HepG2 (cell line): ENCODE results near the gene TBC1D1. TPM values are rescaled to one million over a fixed set of nuclear protein-coding genes. Genes with fewer than 3 reads are reported as not detected.

Experiments used
- ATAC-seq: fragments of 200-7000 bp; cut with Tn5 transposase; 3 replicates; pipeline ENCODE4 v1.9.1; 2020; ENCODE audit warnings: mild to moderate bottlenecking, moderate library complexity
- BruUV-seq: library from RNA; stranded (reverse); fragments of 400-500 nt; replicated peaks from 2 replicates; lab custom pipeline; 2021; lab: Mats Ljungman, UMichigan
- CTCF ChIA-PET: fragments of 300-600 bp; formaldehyde crosslinking; extraction: SDS; loops from one replicate; lab custom pipeline; 2021; ENCODE audit warnings: low total read pairs, inconsistent platforms, low intra/inter-chr PET ratio; lab: Yijun Ruan, JAX
- POLR2A ChIA-PET: fragments of 350-600 bp; sonication (Branson Sonifier 250); formaldehyde crosslinking; loops from one replicate; lab custom pipeline; 2020; ENCODE audit warnings: antibody characterized with exemption, inconsistent platforms; lab: Yijun Ruan, JAX
- DNase-seq: peaks from one replicate; pipeline ENCODE4 v3.0.0-alpha.2; 2015; ENCODE audit warnings: low spot score
- FAIRE-seq: peaks from 3 replicates; lab custom pipeline; 2011; peaks lifted over from hg19 to GRCh38; lab: Jason Lieb, UNC
- H2AFZ ChIP-seq: one replicate; pipeline ENCODE4 v1.6.1; 2011; ENCODE audit warnings: low read length, inconsistent platforms
- H3K27ac ChIP-seq: fragments of 300-600 bp; 3 replicates; pipeline ENCODE4 v1.8.0; 2011; ENCODE audit warnings: mixed run types, mild to moderate bottlenecking, mixed read lengths, low read length, inconsistent platforms; ENCODE audit not compliant: insufficient read depth; ENCODE audit errors: extremely low read length
- H3K27me3 ChIP-seq, 2 experiments: fragments of 200-600 bp in 1 of 2; 2 replicates in 1 of 2; 3 replicates in 1 of 2; pipeline versions ENCODE4 v1.6.0 to v1.8.0; 2011; ENCODE audit warnings: low read length in 2 of 2, mild to moderate bottlenecking in 2 of 2, moderate library complexity in 2 of 2, inconsistent platforms in 1 of 2; ENCODE audit not compliant: insufficient read depth in 2 of 2, control insufficient read depth in 1 of 2
- H3K36me3 ChIP-seq, 2 experiments: fragments of 200-600 bp in 1 of 2; replicated peaks in 1 of 2; 2 replicates in 1 of 2; 3 replicates in 1 of 2; pipeline versions ENCODE4 v1.5.1 to v1.8.0; 2011; ENCODE audit warnings: low read length in 2 of 2, inconsistent platforms in 1 of 2; ENCODE audit not compliant: insufficient read depth in 2 of 2, control insufficient read depth in 1 of 2
- H3K4me1 ChIP-seq: 2 replicates; pipeline ENCODE4 v1.5.1; 2012; ENCODE audit warnings: low read length, inconsistent platforms; ENCODE audit not compliant: insufficient read depth
- H3K4me2 ChIP-seq: 2 replicates; pipeline ENCODE4 v1.6.0; 2011; ENCODE audit warnings: low read depth, low read length, inconsistent platforms
- H3K4me3 ChIP-seq, 3 experiments: fragments of 200-600 bp in 1 of 3; sonication (generic), shearing (Covaris generic) in 1 of 3; replicated peaks in 1 of 3; 2 replicates each; pipeline ENCODE4 v1.5.1; 2011 to 2016; ENCODE audit warnings: low read length in 3 of 3, inconsistent platforms in 2 of 3, low read depth in 2 of 3, mild to moderate bottlenecking in 2 of 3, control low read depth in 1 of 3, mixed read lengths in 1 of 3; ENCODE audit not compliant: insufficient read depth in 1 of 3
- H3K79me2 ChIP-seq: one replicate; pipeline ENCODE4 v1.6.1; 2011; ENCODE audit warnings: low read length, inconsistent platforms; ENCODE audit not compliant: insufficient read depth
- H3K9ac ChIP-seq: 2 replicates; pipeline ENCODE4 v1.6.0; 2011; ENCODE audit warnings: mild to moderate bottlenecking, low read depth, low read length, inconsistent platforms; ENCODE audit not compliant: insufficient read depth
- H3K9me3 ChIP-seq: 2 replicates; pipeline ENCODE4 v1.5.1; 2012; ENCODE audit warnings: mild to moderate bottlenecking, low read length
- H4K20me1 ChIP-seq: 2 replicates; pipeline ENCODE4 v1.6.0; 2011; ENCODE audit warnings: inconsistent platforms, mild to moderate bottlenecking, low read length, moderate library complexity; ENCODE audit not compliant: insufficient read depth
- CBX1 ChIP-seq: IDR thresholded peaks from one replicate; pipeline ENCODE4 v1.6.1; 2016; ENCODE audit warnings: antibody characterized with exemption, low read depth
- HNRNPK ChIP-seq: fragments of 200-400 bp; formaldehyde crosslinking; IDR thresholded peaks from 2 replicates; pipeline ENCODE4 v1.6.1; 2018; ENCODE audit warnings: low read length, low read depth, moderate library complexity, mild to moderate bottlenecking; ENCODE audit not compliant: poor library complexity, severe bottlenecking
- THAP7 ChIP-seq: sonication (generic); formaldehyde crosslinking; IDR thresholded peaks from 2 replicates; pipeline ENCODE4 v1.8.1; 2023; ENCODE audit warnings: mild to moderate bottlenecking, missing genetic modification reagents
- ZFP36L2 ChIP-seq: sonication (generic); formaldehyde crosslinking; IDR thresholded peaks from 2 replicates; pipeline ENCODE4 v1.4.0; 2020; ENCODE audit warnings: missing genetic modification reagents
- ZNF20 ChIP-seq: sonication (generic); formaldehyde crosslinking; IDR thresholded peaks from 2 replicates; pipeline ENCODE4 v1.4.0; 2020; ENCODE audit warnings: mild to moderate bottlenecking, moderate library complexity, missing genetic modification reagents
- ZNF282 ChIP-seq: fragments of 450-650 bp; IDR thresholded peaks from 2 replicates; pipeline ENCODE4 v1.6.1; 2018; ENCODE audit not compliant: partially characterized antibody
- WGBS: methylation state at CpG from one replicate; pipeline ENCODE4 v1.1.6; 2017; ENCODE audit warnings: low lambda C conversion rate; 5-methylcytosine and 5-hydroxymethylcytosine counted together
- in situ Hi-C: cut with HindIII; loops from 2 replicates; pipeline ENCODE4 v1.10.0; 2017; ENCODE audit warnings: low pct_unique_long_range_greater_than_20kb; ENCODE audit not compliant: extremely low pct_ligation_motif_present
- intact Hi-C: fragments of 100-400 bp; cut with micrococcal nuclease; formaldehyde crosslinking; loops from one replicate; pipeline ENCODE4 v1.10.0; 2022; ENCODE audit not compliant: unreplicated experiment
- polyA plus RNA-seq, 8 experiments: library from polyadenylated mRNA; depleted of rRNA in 3 of 8; stranded (reverse) in 7 of 8; unstranded in 1 of 8; fragments of >200 nt; fragmentation: Illumina TruSeq in 4 of 8; extraction: Trizol in 4 of 8; gene quantifications; 2 replicates each; pipeline versions ENCODE4 v1.2.1 to v1.2.3, GENCODE V29; 2011 to 2016; ENCODE audit warnings: low read depth in 4 of 8, missing spikeins in 1 of 8, mixed read lengths in 1 of 8; ENCODE audit not compliant: insufficient read depth in 1 of 8
- total RNA-seq, 5 experiments: library from RNA; depleted of rRNA; stranded (reverse); fragments of >200 nt; fragmentation: Illumina TruSeq; extraction: Trizol; gene quantifications; 2 replicates each; pipeline ENCODE4 v1.2.3, GENCODE V29; 2016; ENCODE audit warnings: low read depth in 1 of 5

Gene TBC1D1
- total and polyA plus RNA-seq, 2 of the 13 experiments (the other 11 are each of a cell fraction or from before 2014, with no cell fraction given) = 37.3 to 62.8 TPM

- no peaks in the 10 kb centered on the region for H4K20me1 ChIP-seq
- ATAC-seq (no peak), DNase-seq (no peak), FAIRE-seq (no peak)
- WGBS = 86% methylated on average over 2 of the region's 2 CpGs
- no peak overlapping the region for H3K4me3 ChIP-seq
- no peak overlapping the region for H3K4me2 ChIP-seq
- intact Hi-C loops (loop anchor here (5.0 kb wide), 1 partner anchor 36 kb away; no protein-coding TSS in a partner anchor), in situ Hi-C loops (no loop called here)
- BruUV-seq = no TSS peak
- no peak overlapping the region for H2AFZ ChIP-seq
- H3K9ac ChIP-seq = no peak overlapping the region
- H3K79me2 ChIP-seq = no peaks in the 10 kb centered on the region
- ChIA-PET POLR2A (interaction anchor here (1.1 to 3.5 kb wide), 2 partner anchors 20 to 35 kb away, joined by 3 to 22 read pairs; no protein-coding TSS in a partner anchor), CTCF (no interaction called here)
- H3K36me3 ChIP-seq = peaks cover 8 to 12% of the 10 kb centered on the region in 2 experiments; a peak in 4 of 5 replicates
- H3K27me3 ChIP-seq = no peaks in the 10 kb centered on the region
- no peak overlapping the region for H3K27ac ChIP-seq
- peaks cover 48% of the 10 kb centered on the region for H3K4me1 ChIP-seq
- no peaks in the 10 kb centered on the region for H3K9me3 ChIP-seq
- TF ChIP-seq THAP7 (CRISPR knock-in tag) (no peak), CBX1 (no peak)
Measured at GRCh38 chr4:38113551-38113950, 222.7 kb downstream of the TBC1D1 start.

DNA sequence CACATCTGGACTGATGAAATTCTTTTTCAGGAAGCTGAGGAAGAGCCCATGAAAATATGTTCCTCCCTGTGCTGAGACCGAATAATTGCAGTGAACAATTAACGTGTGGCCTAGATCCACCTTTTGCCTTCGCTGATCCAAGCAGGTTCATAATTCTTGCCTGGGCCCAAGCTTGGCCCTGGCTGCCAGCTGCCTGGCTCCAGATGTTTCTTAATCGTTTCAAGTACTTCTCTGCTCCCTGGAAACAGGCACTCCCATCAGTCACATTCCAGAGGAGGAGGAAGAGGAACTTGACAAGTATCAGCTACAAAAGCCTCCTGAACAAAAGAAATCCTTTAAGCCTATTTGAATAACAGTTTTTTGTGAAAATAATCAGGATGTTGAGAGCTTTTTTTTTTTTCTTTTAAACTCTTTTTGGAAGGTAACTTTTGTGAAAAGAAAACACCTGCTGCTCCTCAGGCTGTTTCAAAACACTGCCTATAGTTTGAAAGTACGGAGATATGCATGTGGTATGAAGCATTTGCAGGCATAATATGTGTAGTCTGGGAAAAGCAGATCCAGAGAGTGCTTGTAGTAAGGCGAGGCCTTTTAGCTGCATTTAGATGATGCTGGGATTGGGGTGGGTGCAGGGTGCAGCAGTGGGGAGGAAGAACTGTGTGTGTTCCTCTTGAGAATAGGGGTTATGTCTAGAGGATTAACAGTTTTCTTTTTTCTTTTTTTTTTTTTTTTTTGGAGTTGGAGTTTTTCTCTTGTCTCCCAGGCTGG, 223.7 kb downstream of the TBC1D1 start:
- ATAC-seq (no peak), DNase-seq (no peak), FAIRE-seq (no peak)
- Histone ChIP-seq H2AFZ (no peak overlapping the region), H3K9ac (no peak overlapping the region), H3K4me1 (peaks cover 43% of the 10 kb centered on the region), H3K27ac (no peak overlapping the region), H4K20me1 (no peaks in the 10 kb centered on the region), H3K79me2 (no peaks in the 10 kb centered on the region), H3K27me3 (no peaks in the 10 kb centered on the region), H3K4me3 (no peak overlapping the region), H3K4me2 (no peak overlapping the region), H3K9me3 (no peaks in the 10 kb centered on the region), H3K36me3 (peaks cover 9 to 19% of the 10 kb centered on the region in 2 experiments; a peak in 4 of 5 replicates)
- ChIA-PET CTCF (no interaction called here), POLR2A (interaction anchor here (1.2 to 3.5 kb wide), 2 partner anchors 19 to 46 kb away, joined by 3 to 22 read pairs; no protein-coding TSS in a partner anchor)
- BruUV-seq = no TSS peak
- TF ChIP-seq ZNF20 (CRISPR knock-in tag) (no peak), HNRNPK (no peak), ZNF282 (no peak), ZFP36L2 (no peak)
- intact Hi-C loops = loop anchor here (5.0 kb wide), 1 partner anchor 37 kb away; no protein-coding TSS in a partner anchor
- 98% methylated on average over 6 of the region's 6 CpGs for WGBS
- in situ Hi-C loops = no loop called here
